Thoracic aorta (tissue), 2 donors: ENCODE results near the gene TRAIP. TPM values are rescaled to one million over a fixed set of nuclear protein-coding genes. Genes with fewer than 3 reads are reported as not detected.

Experiments
- ATAC-seq: fragments of 150-250 bp; one replicate; pipeline ENCODE4 v1.8.0; 2017; ENCODE audit warnings: low read depth; ENCODE audit not compliant: insufficient number of reproducible peaks, low FRiP score
- DNase-seq: peaks from one replicate; pipeline ENCODE4 v3.0.0-alpha.2; 2020; ENCODE audit warnings: low spot score
- H3K27ac ChIP-seq, 2 donors: fragments of 200-600 bp; sonication (generic); 1 replicate in 1 of 2; 2 replicates in 1 of 2; pipeline ENCODE4 v1.5.1; 2016; ENCODE audit warnings: mild to moderate bottlenecking in 2 of 2, moderate library complexity in 2 of 2
- H3K27me3 ChIP-seq: fragments of 200-600 bp; sonication (generic); replicated peaks from 2 replicates; pipeline ENCODE4 v1.6.0; 2016; ENCODE audit warnings: mild to moderate bottlenecking; ENCODE audit not compliant: insufficient read depth
- H3K36me3 ChIP-seq: fragments of 200-600 bp; sonication (generic); one replicate; pipeline ENCODE4 v1.5.1; 2016
- H3K4me1 ChIP-seq, 2 donors: fragments of 200-600 bp; sonication (generic); 1 replicate in 1 of 2; 2 replicates in 1 of 2; pipeline versions ENCODE4 v1.5.1 to v1.6.0; 2016; ENCODE audit warnings: low read depth in 2 of 2, mild to moderate bottlenecking in 1 of 2; ENCODE audit not compliant: control insufficient read depth in 1 of 2
- H3K4me3 ChIP-seq: fragments of 200-600 bp; sonication (generic); 2 replicates; pipeline ENCODE4 v1.5.1; 2016; ENCODE audit warnings: mild to moderate bottlenecking
- H3K9me3 ChIP-seq: fragments of 200-600 bp; sonication (generic); 2 replicates; pipeline ENCODE4 v1.5.1; 2016
- CTCF ChIP-seq: fragments of 200-600 bp; sonication (generic); IDR thresholded peaks from one replicate; pipeline ENCODE4 v1.5.1; 2019; ENCODE audit warnings: antibody characterized with exemption
- total RNA-seq, 2 donors: library from RNA; depleted of rRNA; stranded (reverse); fragments of >200 nt; gene quantifications; one replicate each; pipeline versions ENCODE4 v1.1.0 to v1.2.3, GENCODE V29; 2016

TRAIP gene
- total RNA-seq, 2 donors from 2014 or later: 2.3 to 3.2 TPM

GRCh38 chr3:49794926-49795905 is 61.1 kb downstream of the TRAIP start:
- Histone ChIP-seq H3K4me3 (no peak overlapping the region), H3K36me3 (no peaks in the 10 kb centered on the region), H3K4me1 (peaks cover 0 to 4% of the 10 kb centered on the region in 2 donors), H3K27me3 (no peaks in the 10 kb centered on the region), H3K9me3 (no peaks in the 10 kb centered on the region), H3K27ac (no peak overlapping the region)
- TF ChIP-seq CTCF: no peak
- ATAC-seq (no peak), DNase-seq (no peak)

GRCh38 chr3:49794431-49794830 is 61.9 kb downstream of the TRAIP start:
- no peak for TF ChIP-seq CTCF
- no peak overlapping the region for H3K4me3 ChIP-seq
- no peaks in the 10 kb centered on the region for H3K27me3 ChIP-seq
- no peaks in the 10 kb centered on the region for H3K36me3 ChIP-seq
- DNase-seq (no peak), ATAC-seq (no peak)
- H3K9me3 ChIP-seq: no peaks in the 10 kb centered on the region
- H3K4me1 ChIP-seq: peaks cover 0 to 4% of the 10 kb centered on the region in 2 donors
- no peak overlapping the region for H3K27ac ChIP-seq

GRCh38 chr3:49793486-49794085 is 62.8 kb downstream of the TRAIP start:
- no peak overlapping the region for H3K27ac ChIP-seq
- H3K4me3 ChIP-seq: no peak overlapping the region
- no peaks in the 10 kb centered on the region for H3K36me3 ChIP-seq
- no peaks in the 10 kb centered on the region for H3K4me1 ChIP-seq
- no peaks in the 10 kb centered on the region for H3K27me3 ChIP-seq
- ATAC-seq (no peak), DNase-seq (no peak)
- TF ChIP-seq CTCF: no peak
- no peaks in the 10 kb centered on the region for H3K9me3 ChIP-seq

GRCh38 chr3:49792371-49793150 is 63.8 kb downstream of the TRAIP start:
- no peak for TF ChIP-seq CTCF
- no peaks in the 10 kb centered on the region for H3K4me1 ChIP-seq
- H3K36me3 ChIP-seq: no peaks in the 10 kb centered on the region
- no peak overlapping the region for H3K4me3 ChIP-seq
- ATAC-seq (no peak), DNase-seq (no peak)
- no peaks in the 10 kb centered on the region for H3K27me3 ChIP-seq
- H3K9me3 ChIP-seq: no peaks in the 10 kb centered on the region
- no peak overlapping the region for H3K27ac ChIP-seq

GRCh38 chr3:49791571-49791970 is 64.8 kb downstream of the TRAIP start:
- Histone ChIP-seq H3K4me1 (peaks cover 5 to 8% of the 10 kb centered on the region in 2 donors), H3K27me3 (no peaks in the 10 kb centered on the region), H3K36me3 (no peaks in the 10 kb centered on the region), H3K27ac (no peak overlapping the region), H3K9me3 (no peaks in the 10 kb centered on the region), H3K4me3 (no peak overlapping the region)
- DNase-seq: no peak
- ATAC-seq: no peak
- TF ChIP-seq CTCF: no peak
